Renal cortex interstitium (tissue), 11 donors: ENCODE measurements around the gene ARHGAP42. TPM values are rescaled to one million over a fixed set of nuclear protein-coding genes. Genes with fewer than 3 reads are reported as not detected.
"Not testable (repeated sequence)": the region's sequence is repeated elsewhere in the genome, so short reads cannot be mapped to it uniquely, and the experiment has no call there.

ENCODE experiments used
- DNase-seq, 11 donors: peaks; one replicate each; pipeline ENCODE4 v3.0.0-alpha.2; 2013; ENCODE audit warnings: low read depth in 9 of 11, low spot score in 4 of 11; ENCODE audit errors: extremely low read depth in 1 of 11
- polyA plus RNA-seq, 3 donors: library from polyadenylated mRNA; unstranded; fragments of 120-200 nt; gene quantifications; one replicate each; pipeline ENCODE4 v1.2.1, GENCODE V29; 2013; ENCODE audit not compliant: insufficient read length in 3 of 3

Gene ARHGAP42
- polyA plus RNA-seq, 3 donors = 25.6 to 30.6 (median 28.5) TPM

GRCh38 chr11:101008961-101009689 is 322.0 kb downstream of the ARHGAP42 start:
- DNase-seq = no peak

- DNase-seq = no peak
These were observed 322.6 kb downstream of the ARHGAP42 start for GRCh38 chr11:101009690-101010055.

GRCh38 chr11:101010899-101011298 is 323.8 kb downstream of the ARHGAP42 start:
- no peak for DNase-seq

- no peak for DNase-seq
These were observed 324.8 kb downstream of the ARHGAP42 start for GRCh38 chr11:101011881-101012280.

- DNase-seq = not testable (repeated sequence)
These were observed 326.6 kb downstream of the ARHGAP42 start for GRCh38 chr11:101013702-101014101.

GRCh38 chr11:101014600-101015285 is 327.7 kb downstream of the ARHGAP42 start:
- no peak for DNase-seq

- no peak for DNase-seq
These were observed 332.8 kb downstream of the ARHGAP42 start for GRCh38 chr11:101019870-101020269.

GRCh38 chr11:101022256-101022655 is 335.2 kb downstream of the ARHGAP42 start:
- DNase-seq = no peak

GRCh38 chr11:101028644-101029043 is 341.6 kb downstream of the ARHGAP42 start:
- no peak for DNase-seq

- no peak for DNase-seq
These were observed 342.9 kb downstream of the ARHGAP42 start for GRCh38 chr11:101030015-101030414.

- no peak for DNase-seq
These were observed 343.6 kb downstream of the ARHGAP42 start for GRCh38 chr11:101030692-101031091.

GRCh38 chr11:101031713-101032112 is 344.6 kb downstream of the ARHGAP42 start:
- DNase-seq = no peak

- DNase-seq = no peak
These were observed 345.9 kb downstream of the ARHGAP42 start for GRCh38 chr11:101032991-101033390.

GRCh38 chr11:101034076-101034475 is 347.0 kb downstream of the ARHGAP42 start:
- DNase-seq = peak in 10 of 11 donors; percentile 3 to 25 (median 15)

GRCh38 chr11:101035872-101036271 is 348.8 kb downstream of the ARHGAP42 start:
- DNase-seq = no peak
